Neuronal stem cell (in vitro differentiated cells): ENCODE results near the gene AACS.

Experiments
- DNase-seq: peaks from one replicate; pipeline ENCODE4 v3.0.0-alpha.2; 2013; ENCODE audit warnings: low spot score
- H2AFZ ChIP-seq: one replicate; pipeline ENCODE4 v1.6.1; 2013; ENCODE audit warnings: mild to moderate bottlenecking, low read length, inconsistent platforms
- H2AK5ac ChIP-seq: 2 replicates; pipeline ENCODE4 v1.6.1; 2013; ENCODE audit warnings: low read depth, mild to moderate bottlenecking, inconsistent platforms, low read length, moderate library complexity, mixed read lengths
- H2BK120ac ChIP-seq: 2 replicates; pipeline ENCODE4 v1.6.1; 2013; ENCODE audit warnings: low read depth, mild to moderate bottlenecking, inconsistent platforms, low read length, moderate library complexity, mixed read lengths
- H2BK12ac ChIP-seq: one replicate; pipeline ENCODE4 v1.6.1; 2013; ENCODE audit warnings: low read length, inconsistent platforms
- H2BK15ac ChIP-seq: 2 replicates; pipeline ENCODE4 v1.6.1; 2013; ENCODE audit warnings: mild to moderate bottlenecking, low read length, inconsistent platforms, mixed read lengths
- H2BK5ac ChIP-seq: one replicate; pipeline ENCODE4 v1.6.1; 2013; ENCODE audit warnings: inconsistent platforms, mild to moderate bottlenecking, low read length, moderate library complexity
- H3K14ac ChIP-seq: one replicate; pipeline ENCODE4 v1.6.1; 2013; ENCODE audit warnings: low read length, inconsistent platforms
- H3K18ac ChIP-seq: 2 replicates; pipeline ENCODE4 v1.6.1; 2013; ENCODE audit warnings: low read length, inconsistent platforms
- H3K23ac ChIP-seq: 2 replicates; pipeline ENCODE4 v1.6.1; 2013; ENCODE audit warnings: low read depth, mild to moderate bottlenecking, mixed read lengths, low read length, inconsistent platforms; ENCODE audit not compliant: poor library complexity
- H3K27ac ChIP-seq: replicated peaks from 3 replicates; pipeline ENCODE4 v1.5.1; 2013; ENCODE audit warnings: low read length, inconsistent platforms
- H3K27me3 ChIP-seq, 3 experiments: 2 replicates each; pipeline ENCODE4 v1.6.1; 2013; ENCODE audit warnings: low read length in 3 of 3, mild to moderate bottlenecking in 2 of 3, inconsistent platforms in 1 of 3, low read depth in 1 of 3, mixed read lengths in 1 of 3, moderate library complexity in 1 of 3; ENCODE audit not compliant: control insufficient read depth in 3 of 3, insufficient read depth in 3 of 3
- H3K36me3 ChIP-seq, 2 donors: replicated peaks in 1 of 2; 2 replicates each; pipeline ENCODE4 v1.6.1; 2013; ENCODE audit warnings: low read length in 2 of 2; ENCODE audit not compliant: control insufficient read depth in 2 of 2, insufficient read depth in 2 of 2
- H3K4ac ChIP-seq: 2 replicates; pipeline ENCODE4 v1.6.1; 2013; ENCODE audit warnings: inconsistent platforms, mild to moderate bottlenecking, low read length, moderate library complexity
- H3K4me1 ChIP-seq, 2 donors: 1 replicate in 1 of 2; 2 replicates in 1 of 2; pipeline ENCODE4 v1.6.1; 2013; ENCODE audit warnings: low read length in 2 of 2, low read depth in 1 of 2; ENCODE audit not compliant: control insufficient read depth in 2 of 2, insufficient read depth in 1 of 2
- H3K4me2 ChIP-seq: one replicate; pipeline ENCODE4 v1.6.1; 2013; ENCODE audit warnings: mild to moderate bottlenecking, low read length, inconsistent platforms; ENCODE audit not compliant: insufficient read depth, poor library complexity, severe bottlenecking
- H3K4me3 ChIP-seq, 2 donors: 2 replicates each; pipeline ENCODE4 v1.5.1; 2013; ENCODE audit warnings: low read length in 2 of 2, mild to moderate bottlenecking in 2 of 2, inconsistent platforms in 1 of 2, moderate library complexity in 1 of 2
- H3K79me1 ChIP-seq: one replicate; pipeline ENCODE4 v1.6.1; 2013; ENCODE audit warnings: low read depth, mild to moderate bottlenecking, inconsistent platforms, low read length, moderate library complexity
- H3K9ac ChIP-seq: one replicate; pipeline ENCODE4 v1.6.1; 2013; ENCODE audit warnings: mild to moderate bottlenecking, low read depth, low read length, inconsistent platforms; ENCODE audit not compliant: poor library complexity
- H3K9me3 ChIP-seq, 2 donors: replicated peaks in 1 of 2; 2 replicates each; pipeline versions ENCODE3 to v1.6.1; 2013; ENCODE audit warnings: low read length in 2 of 2, mild to moderate bottlenecking in 2 of 2, inconsistent platforms in 1 of 2, low read depth in 1 of 2, mixed read lengths in 1 of 2, moderate library complexity in 1 of 2; ENCODE audit not compliant: control insufficient read depth in 2 of 2, insufficient read depth in 1 of 2
- H4K8ac ChIP-seq: one replicate; pipeline ENCODE4 v1.6.1; 2013; ENCODE audit warnings: low read depth, mild to moderate bottlenecking, inconsistent platforms, low read length, moderate library complexity
- H4K91ac ChIP-seq: one replicate; pipeline ENCODE4 v1.6.1; 2013; ENCODE audit warnings: low read length, low read depth, mild to moderate bottlenecking, inconsistent platforms; ENCODE audit not compliant: poor library complexity
- WGBS, 2 donors: extraction: QIAGEN DNeasy Blood & Tissue Kit; methylation state at CpG; one replicate each; pipeline ENCODE4 v1.1.7; 2013; ENCODE audit warnings: missing lambda C conversion rate in 2 of 2, mixed read lengths in 1 of 2; ENCODE audit not compliant: insufficient read length in 2 of 2, insufficient replicate concordance in 1 of 2; ENCODE audit errors: extremely low coverage in 2 of 2; 5-methylcytosine and 5-hydroxymethylcytosine counted together

The AACS gene

GRCh38 chr12:125125271-125125670 lies 60.0 kb downstream of the AACS start:
- no peak overlapping the region for H2AFZ ChIP-seq
- H3K4me2 ChIP-seq = no peak overlapping the region
- no peak overlapping the region for H3K4ac ChIP-seq
- H2AK5ac ChIP-seq = no peak overlapping the region
- H3K36me3 ChIP-seq = peaks cover 17 to 43% of the 10 kb centered on the region in 2 donors
- H2BK15ac ChIP-seq = no peak overlapping the region
- H3K27me3 ChIP-seq = no peaks in the 10 kb centered on the region
- H3K4me1 ChIP-seq = peaks cover 0 to 1% of the 10 kb centered on the region in 2 donors
- H3K27ac ChIP-seq = no peak overlapping the region
- H4K91ac ChIP-seq = no peak overlapping the region
- H3K23ac ChIP-seq = no peak overlapping the region
- no peak overlapping the region for H2BK120ac ChIP-seq
- no CpG with 5 or more reads among the region's 4 CpGs for WGBS, 2 donors
- no peak overlapping the region for H2BK5ac ChIP-seq
- H2BK12ac ChIP-seq = no peak overlapping the region
- H3K9ac ChIP-seq = no peak overlapping the region
- DNase-seq = no peak
- peaks cover 2% of the 10 kb centered on the region for H3K79me1 ChIP-seq
- H3K18ac ChIP-seq = no peak overlapping the region
- no peak overlapping the region for H4K8ac ChIP-seq
- no peak overlapping the region for H3K4me3 ChIP-seq
- no peak overlapping the region for H3K14ac ChIP-seq
- H3K9me3 ChIP-seq = peaks cover 0 to 2% of the 10 kb centered on the region in 2 donors

GRCh38 chr12:125128439-125129178 lies 63.4 kb downstream of the AACS start:
- WGBS, 2 donors = no CpG with 5 or more reads among the region's 18 CpGs
- H2AFZ ChIP-seq = no peak overlapping the region

GRCh38 chr12:125129179-125129571 lies 63.9 kb downstream of the AACS start:
- H3K27ac ChIP-seq = no peak overlapping the region

More at GRCh38 chr12:125128439-125129178, 63.4 kb downstream of the AACS start:
- H3K27me3 ChIP-seq = no peaks in the 10 kb centered on the region
- no peaks in the 10 kb centered on the region for H3K4me1 ChIP-seq
- no peak overlapping the region for H3K23ac ChIP-seq
- DNase-seq = no peak
- no peak overlapping the region for H3K9ac ChIP-seq
- no peak overlapping the region for H4K8ac ChIP-seq
- no peak overlapping the region for H2BK5ac ChIP-seq
- H2BK12ac ChIP-seq = no peak overlapping the region
- H3K9me3 ChIP-seq = no peaks in the 10 kb centered on the region
- H2BK15ac ChIP-seq = no peak overlapping the region
- no peak overlapping the region for H4K91ac ChIP-seq
- H3K18ac ChIP-seq = peak overlapping the region; percentile 28
- H2BK120ac ChIP-seq = no peak overlapping the region
- no peaks in the 10 kb centered on the region for H3K79me1 ChIP-seq
- no peak overlapping the region for H3K14ac ChIP-seq
- H3K4ac ChIP-seq = no peak overlapping the region
- no peak overlapping the region for H3K4me3 ChIP-seq
- H3K4me2 ChIP-seq = no peak overlapping the region
- H2AK5ac ChIP-seq = no peak overlapping the region
- H3K27ac ChIP-seq = no peak overlapping the region
- peaks cover 13 to 34% of the 10 kb centered on the region in 2 donors for H3K36me3 ChIP-seq

GRCh38 chr12:125129591-125130255 lies 64.5 kb downstream of the AACS start:
- no CpG with 5 or more reads among the region's 18 CpGs for WGBS, 2 donors
- Histone ChIP-seq H3K36me3 (peaks cover 15 to 37% of the 10 kb centered on the region in 2 donors), H2BK12ac (no peak overlapping the region)

More at GRCh38 chr12:125129179-125129571, 63.9 kb downstream of the AACS start:
- Histone ChIP-seq H3K18ac (no peak overlapping the region), H2AK5ac (no peak overlapping the region), H3K4me2 (no peak overlapping the region), H4K91ac (no peak overlapping the region), H2BK12ac (no peak overlapping the region), H3K4ac (no peak overlapping the region), H3K27me3 (no peaks in the 10 kb centered on the region), H3K4me3 (no peak overlapping the region), H3K36me3 (peaks cover 14 to 34% of the 10 kb centered on the region in 2 donors), H3K23ac (no peak overlapping the region), H2BK120ac (no peak overlapping the region), H3K79me1 (no peaks in the 10 kb centered on the region), H4K8ac (no peak overlapping the region), H3K9me3 (no peaks in the 10 kb centered on the region), H2AFZ (no peak overlapping the region), H2BK15ac (no peak overlapping the region), H3K14ac (no peak overlapping the region), H3K4me1 (no peaks in the 10 kb centered on the region), H2BK5ac (no peak overlapping the region), H3K9ac (no peak overlapping the region)
- DNase-seq = no peak
- no CpG with 5 or more reads among the region's 10 CpGs for WGBS, 2 donors

More at GRCh38 chr12:125129591-125130255, 64.5 kb downstream of the AACS start:
- H4K8ac ChIP-seq = no peak overlapping the region
- H3K27me3 ChIP-seq = no peaks in the 10 kb centered on the region
- H2AFZ ChIP-seq = no peak overlapping the region
- H3K4ac ChIP-seq = no peak overlapping the region
- no peak overlapping the region for H3K4me2 ChIP-seq
- no peak overlapping the region for H3K23ac ChIP-seq
- H3K4me3 ChIP-seq = no peak overlapping the region
- no peak overlapping the region for H2AK5ac ChIP-seq
- no peaks in the 10 kb centered on the region for H3K4me1 ChIP-seq
- H2BK5ac ChIP-seq = no peak overlapping the region
- no peak overlapping the region for H3K14ac ChIP-seq
- H2BK120ac ChIP-seq = no peak overlapping the region
- no peak overlapping the region for H2BK15ac ChIP-seq
- H3K9me3 ChIP-seq = no peaks in the 10 kb centered on the region
- H3K18ac ChIP-seq = no peak overlapping the region
- DNase-seq = no peak
- no peak overlapping the region for H3K27ac ChIP-seq
- no peak overlapping the region for H4K91ac ChIP-seq
- no peaks in the 10 kb centered on the region for H3K79me1 ChIP-seq
- H3K9ac ChIP-seq = no peak overlapping the region
